NCI-H2196 treated with DMSO at 0.1 percent for 48 hours (cell line): ENCODE results near the gene RUVBL2.
"Not testable (repeated sequence)": the region's sequence is repeated elsewhere in the genome, so short reads cannot be mapped to it uniquely, and the experiment has no call there.

Experiments used
- DNase-seq: peaks from one replicate; lab custom pipeline; 2025; ENCODE audit not compliant: unreplicated experiment; lab: John Stamatoyannopoulos, UW

The RUVBL2 gene

GRCh38 chr19:49038557-49039276 is 45.0 kb downstream of the RUVBL2 start:
- DNase-seq: not testable (repeated sequence)

GRCh38 chr19:49039736-49040135 is 46.0 kb downstream of the RUVBL2 start:
- not testable (repeated sequence) for DNase-seq

- DNase-seq: no peak
Measured at GRCh38 chr19:49042177-49042576, 48.5 kb downstream of the RUVBL2 start.

- DNase-seq: not testable (repeated sequence)
Measured at GRCh38 chr19:49042666-49043065, 49.0 kb downstream of the RUVBL2 start.

- DNase-seq: not testable (repeated sequence)
Measured at GRCh38 chr19:49043548-49043947, 49.9 kb downstream of the RUVBL2 start, which contains the start of gene CGB5. Gene CGB5 (plus strand): TSS chr19:49043848. CDS start chr19:49044210, 362 bp downstream.

GRCh38 chr19:49049011-49049410 is 55.3 kb downstream of the RUVBL2 start, which contains the start of gene CGB8:
Gene CGB8 (minus strand): TSS chr19:49049111. CDS start chr19:49048739, 372 bp downstream.
- DNase-seq: not testable (repeated sequence)

GRCh38 chr19:49049834-49050233 is 56.1 kb downstream of the RUVBL2 start:
- not testable (repeated sequence) for DNase-seq

GRCh38 chr19:49050376-49051033 is 56.8 kb downstream of the RUVBL2 start:
- not testable (repeated sequence) for DNase-seq

- no peak for DNase-seq
Measured at GRCh38 chr19:49056101-49056901, 62.6 kb downstream of the RUVBL2 start.

GRCh38 chr19:49056902-49057596 is 63.4 kb downstream of the RUVBL2 start:
- not testable (repeated sequence) for DNase-seq

- DNase-seq: peak; percentile 31
Measured at GRCh38 chr19:49057636-49058234, 64.0 kb downstream of the RUVBL2 start, which contains the start of gene CGB7. Gene CGB7 (minus strand): TSS chr19:49057749. CDS start chr19:49055375, 2,374 bp downstream.

GRCh38 chr19:49058562-49058961 is 64.9 kb downstream of the RUVBL2 start:
- no peak for DNase-seq

- no peak for DNase-seq
Measured at GRCh38 chr19:49059053-49059452, 65.4 kb downstream of the RUVBL2 start.

GRCh38 chr19:49061000-49061399 is 67.3 kb downstream of the RUVBL2 start:
- no peak for DNase-seq

GRCh38 chr19:49061445-49061844 is 67.8 kb downstream of the RUVBL2 start:
- DNase-seq: no peak

GRCh38 chr19:49064029-49064629 is 70.4 kb downstream of the RUVBL2 start:
- DNase-seq: no peak

GRCh38 chr19:49064768-49065611 is 71.3 kb downstream of the RUVBL2 start, which contains the start of gene NTF4:
Gene NTF4 (minus strand): TSS chr19:49064818. CDS start chr19:49061997, 2,821 bp downstream.
- DNase-seq: peak; percentile 34
